ENCODE results near the gene SMIM13.

The SMIM13 gene

GRCh38 chr6:11126876-11127275 is 33.2 kb downstream of the SMIM13 start:
- H3K27me3 Mint-ChIP-seq = no peaks in the 10 kb centered on the region
- H3K27ac Mint-ChIP-seq = no peak overlapping the region
- no peak overlapping the region for H3K4me3 Mint-ChIP-seq
- H3K36me3 Mint-ChIP-seq = peaks cover 16% of the 10 kb centered on the region
- H3K4me1 Mint-ChIP-seq (ENCODE audit: low read depth) = peaks cover 23% of the 10 kb centered on the region
- H3K9me3 Mint-ChIP-seq (ENCODE audit: low read depth) = no peaks in the 10 kb centered on the region

GRCh38 chr6:11128608-11129007 is 35.0 kb downstream of the SMIM13 start:
- no peak overlapping the region for H3K27ac Mint-ChIP-seq
- H3K4me1 Mint-ChIP-seq (ENCODE audit: low read depth) = peaks cover 23% of the 10 kb centered on the region
- peaks cover 16% of the 10 kb centered on the region for H3K36me3 Mint-ChIP-seq
- no peak overlapping the region for H3K4me3 Mint-ChIP-seq
- no peaks in the 10 kb centered on the region for H3K27me3 Mint-ChIP-seq
- H3K9me3 Mint-ChIP-seq (ENCODE audit: low read depth) = no peaks in the 10 kb centered on the region

- Mint-ChIP-seq H3K36me3 (peaks cover 13% of the 10 kb centered on the region), H3K4me3 (no peak overlapping the region), H3K27ac (no peak overlapping the region), H3K9me3 (ENCODE audit: low read depth) (no peaks in the 10 kb centered on the region), H3K27me3 (no peaks in the 10 kb centered on the region), H3K4me1 (ENCODE audit: low read depth) (peaks cover 21% of the 10 kb centered on the region)
These were observed 36.4 kb downstream of the SMIM13 start for GRCh38 chr6:11129908-11130565.

GRCh38 chr6:11130605-11131004 is 37.0 kb downstream of the SMIM13 start:
- Mint-ChIP-seq H3K27me3 (no peaks in the 10 kb centered on the region), H3K4me1 (ENCODE audit: low read depth) (peaks cover 20% of the 10 kb centered on the region), H3K36me3 (peaks cover 15% of the 10 kb centered on the region), H3K9me3 (ENCODE audit: low read depth) (no peaks in the 10 kb centered on the region), H3K4me3 (no peak overlapping the region), H3K27ac (no peak overlapping the region)

GRCh38 chr6:11132194-11132888 is 38.7 kb downstream of the SMIM13 start:
- Mint-ChIP-seq H3K9me3 (ENCODE audit: low read depth) (no peaks in the 10 kb centered on the region), H3K27me3 (no peaks in the 10 kb centered on the region), H3K4me1 (ENCODE audit: low read depth) (peaks cover 14% of the 10 kb centered on the region), H3K36me3 (peaks cover 12% of the 10 kb centered on the region), H3K4me3 (no peak overlapping the region), H3K27ac (no peak overlapping the region)

GRCh38 chr6:11133281-11133680 is 39.6 kb downstream of the SMIM13 start:
- Mint-ChIP-seq H3K27ac (no peak overlapping the region), H3K9me3 (ENCODE audit: low read depth) (no peaks in the 10 kb centered on the region), H3K27me3 (no peaks in the 10 kb centered on the region), H3K4me3 (no peak overlapping the region), H3K4me1 (ENCODE audit: low read depth) (peaks cover 12% of the 10 kb centered on the region), H3K36me3 (peaks cover 12% of the 10 kb centered on the region)

- Mint-ChIP-seq H3K4me3 (no peak overlapping the region), H3K36me3 (peaks cover 12% of the 10 kb centered on the region), H3K27ac (no peak overlapping the region), H3K4me1 (ENCODE audit: low read depth) (peaks cover 10% of the 10 kb centered on the region), H3K27me3 (no peaks in the 10 kb centered on the region), H3K9me3 (ENCODE audit: low read depth) (no peaks in the 10 kb centered on the region)
These were observed 43.2 kb downstream of the SMIM13 start for GRCh38 chr6:11136809-11137208.

- Mint-ChIP-seq H3K27ac (peak overlapping the region; percentile 41), H3K4me1 (ENCODE audit: low read depth) (peaks cover 10% of the 10 kb centered on the region), H3K36me3 (peaks cover 12% of the 10 kb centered on the region), H3K9me3 (ENCODE audit: low read depth) (no peaks in the 10 kb centered on the region), H3K4me3 (no peak overlapping the region), H3K27me3 (no peaks in the 10 kb centered on the region)
These were observed 45.7 kb downstream of the SMIM13 start for GRCh38 chr6:11139051-11139960.

GRCh38 chr6:11140056-11140455 is 46.4 kb downstream of the SMIM13 start:
- Mint-ChIP-seq H3K27me3 (no peaks in the 10 kb centered on the region), H3K36me3 (peaks cover 10% of the 10 kb centered on the region), H3K27ac (no peak overlapping the region), H3K4me3 (no peak overlapping the region), H3K9me3 (ENCODE audit: low read depth) (no peaks in the 10 kb centered on the region), H3K4me1 (ENCODE audit: low read depth) (peaks cover 10% of the 10 kb centered on the region)

GRCh38 chr6:11141295-11141694 is 47.7 kb downstream of the SMIM13 start:
- no peaks in the 10 kb centered on the region for H3K27me3 Mint-ChIP-seq
- H3K4me1 Mint-ChIP-seq (ENCODE audit: low read depth) = peaks cover 10% of the 10 kb centered on the region
- H3K36me3 Mint-ChIP-seq = peaks cover 2% of the 10 kb centered on the region
- no peaks in the 10 kb centered on the region for H3K9me3 Mint-ChIP-seq (ENCODE audit: low read depth)
- H3K4me3 Mint-ChIP-seq = no peak overlapping the region
- H3K27ac Mint-ChIP-seq = no peak overlapping the region

- Mint-ChIP-seq H3K4me3 (no peak overlapping the region), H3K27me3 (no peaks in the 10 kb centered on the region), H3K4me1 (ENCODE audit: low read depth) (peaks cover 10% of the 10 kb centered on the region), H3K27ac (no peak overlapping the region), H3K36me3 (peaks cover 2% of the 10 kb centered on the region), H3K9me3 (ENCODE audit: low read depth) (no peaks in the 10 kb centered on the region)
These were observed 48.8 kb downstream of the SMIM13 start for GRCh38 chr6:11142296-11143027.

GRCh38 chr6:11143394-11144371 is 50.0 kb downstream of the SMIM13 start:
- Mint-ChIP-seq H3K9me3 (ENCODE audit: low read depth) (no peaks in the 10 kb centered on the region), H3K4me3 (no peak overlapping the region), H3K27me3 (no peaks in the 10 kb centered on the region), H3K4me1 (ENCODE audit: low read depth) (peaks cover 10% of the 10 kb centered on the region), H3K36me3 (peaks cover 2% of the 10 kb centered on the region), H3K27ac (no peak overlapping the region)

- Mint-ChIP-seq H3K4me1 (ENCODE audit: low read depth) (peaks cover 3% of the 10 kb centered on the region), H3K36me3 (no peaks in the 10 kb centered on the region), H3K27me3 (no peaks in the 10 kb centered on the region), H3K4me3 (no peak overlapping the region), H3K27ac (no peak overlapping the region), H3K9me3 (ENCODE audit: low read depth) (no peaks in the 10 kb centered on the region)
These were observed 50.8 kb downstream of the SMIM13 start for GRCh38 chr6:11144393-11144851.
